Skeletal muscle cell (primary cell): ENCODE results near the gene SLC35E2B.
"Not testable (repeated sequence)": the region's sequence is repeated elsewhere in the genome, so short reads cannot be mapped to it uniquely, and the experiment has no call there.

Experiments
- DNase-seq: peaks from one replicate; pipeline ENCODE4 v3.0.0-alpha.2; 2010; ENCODE audit warnings: low read depth
- H3K4me3 ChIP-seq: 2 replicates; pipeline ENCODE4 v1.5.1; 2011; ENCODE audit warnings: low read depth, mild to moderate bottlenecking, control low read depth, low read length, moderate library complexity

SLC35E2B gene

DNA sequence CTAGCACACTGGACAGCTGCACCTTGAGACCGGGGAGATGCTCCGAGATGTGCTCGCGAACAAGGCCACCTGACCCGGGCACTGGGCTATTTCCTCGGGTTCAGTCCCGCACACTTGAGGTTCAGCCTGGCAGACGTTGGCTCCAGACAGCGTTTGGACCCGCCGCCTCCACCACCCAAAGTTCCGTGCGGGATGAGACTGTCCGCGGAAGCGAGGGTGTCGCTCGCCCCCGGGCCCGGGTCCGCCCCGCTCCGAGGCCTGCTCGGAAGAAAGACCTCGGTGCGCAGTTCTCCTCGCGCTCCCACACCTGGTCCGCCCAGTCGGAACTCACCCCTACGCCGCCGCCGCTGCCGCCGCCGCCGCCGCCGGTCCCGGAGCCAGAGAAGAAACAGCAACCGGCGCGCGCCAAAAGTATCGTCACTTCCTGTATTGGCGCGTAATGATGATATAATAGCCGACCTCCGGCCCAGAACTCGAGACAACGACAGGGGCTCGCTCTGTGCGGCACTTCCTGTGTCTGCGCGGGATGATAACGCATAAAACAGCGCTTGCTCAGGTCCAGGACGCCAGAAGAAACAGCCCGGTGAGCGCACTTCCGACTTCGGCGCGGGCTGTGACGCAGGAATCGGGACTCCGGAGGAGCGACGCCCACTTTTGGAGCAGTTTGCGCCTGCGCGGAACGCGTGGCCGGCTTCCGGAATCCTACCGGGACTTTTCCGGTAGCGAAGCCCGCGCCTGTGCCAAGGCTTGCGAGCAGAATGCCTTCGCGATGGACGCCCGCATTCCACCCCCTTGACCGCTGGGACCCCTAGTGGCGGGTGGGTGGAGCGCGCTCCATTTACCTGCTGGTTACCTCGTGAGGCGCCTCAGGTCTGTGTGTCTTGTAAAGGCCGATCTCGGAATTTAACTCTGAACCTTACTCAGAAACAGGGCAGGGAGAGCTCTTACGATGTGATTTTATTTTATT lies 33.7 kb downstream of the SLC35E2B start, which contains the start of gene CDK11B:
Gene CDK11B (minus strand): TSS at position 422 of the 967 bp plus-strand sequence. CDS start 1,519 bp downstream, outside the sequence.
- DNase-seq, result peak; percentile 90
- peak within 1 kb of the TSS; percentile 57 for H3K4me3 ChIP-seq

DNA sequence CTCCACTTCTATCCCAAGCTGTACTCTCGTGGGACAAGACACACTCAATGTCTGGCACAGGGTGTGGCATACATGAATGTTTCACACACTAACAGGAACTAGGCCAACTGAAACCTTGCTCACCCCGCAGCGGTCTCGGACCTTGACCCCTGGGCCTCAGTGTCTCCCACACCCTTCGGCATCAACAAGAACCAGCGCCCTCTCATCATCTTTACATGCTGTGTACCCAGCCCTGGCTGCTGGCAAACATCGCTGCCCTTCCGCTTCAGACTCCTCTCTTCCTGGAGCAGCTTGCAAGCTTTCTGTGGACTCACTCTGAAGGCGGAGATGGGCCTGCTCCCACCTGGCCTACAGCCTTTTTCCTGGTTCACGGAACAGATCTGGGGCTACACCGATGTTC lies 44.3 kb downstream of the SLC35E2B start:
- H3K4me3 ChIP-seq, DNase-seq: not testable (repeated sequence)

- not testable (repeated sequence) for H3K4me3 ChIP-seq, DNase-seq
These were observed 44.9 kb downstream of the SLC35E2B start for GRCh38 chr1:1647567-1648241.

DNA sequence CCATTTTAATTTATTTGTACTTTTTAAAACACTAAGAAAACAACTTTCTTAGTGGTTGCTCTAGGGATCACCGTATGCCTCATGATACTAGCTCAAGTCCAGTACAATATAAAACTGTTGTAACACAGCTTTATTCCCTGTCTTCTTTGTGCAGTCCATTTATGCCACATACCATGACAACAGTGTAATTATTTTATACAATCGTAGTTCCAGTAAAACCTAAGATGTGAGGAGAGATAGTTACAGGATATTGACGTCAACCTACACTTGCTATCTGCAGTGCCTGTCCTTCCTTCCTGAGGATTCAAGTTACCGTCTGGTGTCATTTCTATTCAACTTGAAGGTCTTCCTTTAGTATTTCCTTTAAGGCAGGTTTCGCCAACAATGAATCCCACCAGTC lies 46.3 kb downstream of the SLC35E2B start:
- not testable (repeated sequence) for H3K4me3 ChIP-seq, DNase-seq

DNA sequence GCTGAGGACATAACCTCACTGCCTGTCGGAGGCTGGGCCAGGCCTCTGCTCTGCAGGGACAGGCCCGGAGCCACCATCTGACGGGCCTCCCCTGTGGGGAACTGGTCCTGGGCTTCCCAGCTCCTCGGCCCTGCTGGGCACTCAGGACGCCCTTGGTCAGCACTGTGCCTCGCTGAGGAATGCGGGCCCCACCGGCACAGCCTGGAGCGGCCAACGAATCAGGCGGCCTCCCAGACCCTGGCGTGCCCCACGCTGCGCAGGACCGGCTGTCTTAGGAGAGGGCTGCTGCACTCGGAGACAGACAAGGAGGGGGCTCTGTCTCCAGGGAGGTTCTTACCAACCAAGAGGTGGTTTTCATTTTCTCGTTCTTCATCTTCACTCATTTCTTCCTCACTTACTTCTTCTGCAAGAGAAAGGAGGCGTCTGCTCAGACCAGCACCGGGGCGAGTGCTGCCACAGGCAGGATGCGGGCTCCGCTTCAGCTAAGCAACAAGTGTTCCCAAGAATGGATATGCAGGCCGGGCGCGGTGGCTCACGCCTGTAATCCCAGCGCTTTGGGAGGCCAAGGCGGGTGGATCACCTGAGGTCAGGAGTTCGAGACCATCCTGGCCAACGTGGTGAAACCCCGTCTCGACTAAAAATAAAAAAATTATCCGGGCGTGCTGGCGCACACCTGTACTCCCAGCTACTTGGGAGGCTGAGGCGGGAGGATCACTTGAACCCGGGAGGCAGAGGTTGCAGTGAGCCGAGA lies 51.7 kb downstream of the SLC35E2B start:
- DNase-seq, H3K4me3 ChIP-seq: not testable (repeated sequence)

DNA sequence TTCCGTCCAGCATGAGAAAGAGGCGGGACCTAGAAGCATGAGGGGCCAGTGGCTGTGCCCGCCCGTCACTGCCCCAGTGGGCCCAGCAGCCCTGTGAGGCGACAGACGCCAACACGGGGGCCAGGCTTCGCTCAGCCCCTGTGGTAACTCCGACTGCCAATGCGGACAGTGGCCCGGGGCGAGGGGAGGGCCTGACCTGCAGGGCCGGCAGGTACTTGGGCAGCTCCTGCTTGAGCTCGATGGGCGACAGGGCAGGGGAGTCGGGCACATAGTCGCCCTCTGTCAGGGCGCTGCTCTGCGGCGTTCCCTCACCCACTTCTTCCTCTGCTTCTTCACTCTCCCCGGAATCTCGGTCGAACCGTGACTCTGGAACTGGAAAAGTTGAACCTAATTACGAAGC lies 52.5 kb downstream of the SLC35E2B start:
- not testable (repeated sequence) for H3K4me3 ChIP-seq, DNase-seq

DNA sequence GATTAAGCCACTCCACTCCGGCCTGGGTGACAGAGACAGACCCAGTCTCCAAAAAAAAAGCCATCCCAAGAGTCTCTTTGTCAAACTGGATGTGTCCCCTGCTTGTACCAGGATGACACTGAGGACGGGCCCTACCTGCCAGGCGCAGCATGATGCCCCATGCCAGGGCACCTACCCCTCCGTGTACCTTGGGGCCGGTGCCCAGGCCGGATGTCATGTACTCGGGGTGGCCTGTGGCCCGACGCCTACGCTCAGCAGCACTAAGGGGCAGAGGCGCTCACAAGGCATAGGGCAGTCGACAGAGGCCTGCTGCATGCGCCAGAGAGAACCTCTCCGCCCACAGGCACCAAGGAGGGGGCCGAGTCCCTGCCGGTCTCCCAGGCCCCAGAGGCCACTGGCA lies 53.2 kb downstream of the SLC35E2B start:
- H3K4me3 ChIP-seq, DNase-seq: not testable (repeated sequence)

DNA sequence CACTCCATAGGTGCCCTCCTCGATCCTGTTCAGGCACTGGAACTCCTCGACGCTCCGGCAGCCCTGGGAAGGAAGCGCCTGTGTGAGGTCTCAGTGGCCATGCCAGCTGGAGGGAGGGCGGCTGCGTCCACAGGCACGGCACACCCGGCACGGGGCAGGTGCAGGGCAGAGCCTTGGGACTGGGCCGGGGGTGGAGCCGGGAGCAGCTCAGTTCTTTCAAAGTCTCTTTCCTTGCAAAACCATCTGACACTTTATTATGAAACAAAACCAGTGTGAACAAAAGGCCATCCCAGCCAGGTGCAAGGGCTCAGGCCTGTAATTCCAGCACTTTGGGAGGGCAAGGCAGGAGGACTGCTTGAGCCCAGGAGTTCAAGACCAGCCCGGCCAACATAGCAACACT lies 54.1 kb downstream of the SLC35E2B start:
- H3K4me3 ChIP-seq, DNase-seq: not testable (repeated sequence)

GRCh38 chr1:1637479-1637875 lies 55.1 kb downstream of the SLC35E2B start:
- not testable (repeated sequence) for DNase-seq, H3K4me3 ChIP-seq

GRCh38 chr1:1636621-1637478 lies 55.7 kb downstream of the SLC35E2B start:
- H3K4me3 ChIP-seq, DNase-seq: not testable (repeated sequence)

DNA sequence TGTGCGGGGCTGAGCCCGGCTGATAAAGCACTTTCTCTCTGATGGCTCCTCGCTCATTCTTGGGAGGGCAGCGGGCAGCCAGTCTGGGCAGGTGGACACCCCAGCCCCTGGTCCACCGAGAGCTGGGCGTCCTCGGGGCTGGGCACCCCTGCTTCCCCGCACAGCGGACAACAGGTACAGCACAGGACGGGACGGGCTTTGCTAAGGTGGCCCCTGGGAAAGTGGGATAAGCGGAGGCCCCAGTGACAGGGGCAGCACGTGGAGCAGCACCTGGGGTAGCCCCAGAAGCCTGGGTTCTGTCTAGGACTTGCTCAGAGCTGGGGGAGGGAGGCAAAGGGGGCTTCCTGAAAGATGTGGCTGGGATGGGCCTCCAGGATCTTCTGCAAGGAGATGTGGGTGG lies 58.0 kb downstream of the SLC35E2B start:
- DNase-seq, H3K4me3 ChIP-seq: not testable (repeated sequence)

GRCh38 chr1:1633409-1633808 lies 59.2 kb downstream of the SLC35E2B start:
- not testable (repeated sequence) for H3K4me3 ChIP-seq

DNA sequence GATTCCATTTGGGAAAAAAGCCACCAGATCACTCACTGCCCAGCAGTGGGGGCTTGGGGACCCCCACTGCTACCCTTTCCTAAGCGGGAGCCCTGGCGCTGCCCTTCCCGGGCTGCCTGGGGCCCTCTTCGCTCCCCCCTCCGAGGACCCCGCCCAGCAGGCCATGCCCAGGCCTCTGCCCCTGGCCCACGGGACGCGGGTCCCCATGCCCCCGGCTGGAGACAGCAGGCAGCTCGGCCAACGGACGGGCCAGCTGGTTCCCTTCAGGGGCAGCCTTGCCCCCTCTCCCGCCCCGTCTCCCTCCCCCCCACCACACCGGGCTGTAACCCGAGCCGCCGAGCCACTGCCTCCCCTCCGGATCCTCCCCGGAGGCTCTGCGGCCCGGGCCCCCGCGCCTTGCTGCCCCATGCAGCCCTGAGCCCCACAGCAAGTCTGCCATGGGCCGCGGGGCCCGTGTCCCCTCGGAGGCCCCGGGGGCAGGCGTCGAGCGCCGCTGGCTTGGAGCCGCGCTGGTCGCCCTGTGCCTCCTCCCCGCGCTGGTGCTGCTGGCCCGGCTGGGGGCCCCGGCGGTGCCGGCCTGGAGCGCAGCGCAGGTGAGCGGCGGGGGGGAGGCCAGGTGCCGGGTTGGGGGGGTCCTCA lies 60.7 kb downstream of the SLC35E2B start, which contains the start of gene MMP23B:
Gene MMP23B (plus strand): TSS at position 392 of the 639 bp plus-strand sequence. CDS start 46 bp downstream, at position 438.
- peak within 1 kb of the TSS; percentile 7 for H3K4me3 ChIP-seq
- no peak for DNase-seq

More at GRCh38 chr1:1633409-1633808, 59.2 kb downstream of the SLC35E2B start:
- not testable (repeated sequence) for DNase-seq

- no peak for DNase-seq
- peak overlapping the region; percentile 7 for H3K4me3 ChIP-seq
These were observed 61.4 kb downstream of the SLC35E2B start for GRCh38 chr1:1630965-1631781.

- DNase-seq, result no peak
These were observed 62.2 kb downstream of the SLC35E2B start for GRCh38 chr1:1630191-1630964.

DNA sequence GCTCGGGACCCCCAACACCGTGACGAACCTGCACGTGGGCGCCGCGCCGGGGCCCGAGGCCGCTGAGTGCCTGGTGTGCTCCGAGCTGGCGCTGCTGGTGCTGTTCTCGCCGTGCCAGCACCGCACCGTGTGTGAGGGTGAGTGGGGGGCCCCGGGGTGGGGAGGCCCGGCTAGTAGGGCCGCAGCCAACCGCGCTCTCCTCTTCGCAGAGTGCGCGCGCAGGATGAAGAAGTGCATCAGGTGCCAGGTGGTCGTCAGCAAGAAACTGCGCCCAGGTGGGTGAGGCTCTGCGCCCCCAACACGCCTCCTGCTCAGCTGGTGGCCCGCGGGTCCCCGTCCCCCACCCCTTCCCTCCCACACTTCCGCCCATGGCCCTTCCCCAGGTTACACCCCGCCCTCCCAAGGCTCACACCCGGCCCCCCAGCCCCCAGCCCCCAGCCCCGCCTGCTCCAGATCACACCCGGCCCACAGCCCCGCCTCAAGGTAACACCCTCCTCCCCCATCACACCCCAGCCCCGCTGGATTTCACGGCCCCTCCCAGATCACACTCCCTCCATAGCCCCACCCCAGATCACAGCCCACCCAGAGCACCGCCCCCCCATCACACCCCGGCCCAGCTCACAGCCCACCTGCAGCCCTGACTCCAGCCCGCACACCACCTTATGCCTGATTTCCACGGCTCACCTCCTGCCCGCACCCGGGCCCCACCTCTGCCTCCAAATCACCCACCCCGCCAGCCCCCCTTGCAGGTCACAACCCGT lies 63.0 kb downstream of the SLC35E2B start:
- H3K4me3 ChIP-seq, result no peak overlapping the region
- no peak for DNase-seq

More at GRCh38 chr1:1630191-1630964, 62.2 kb downstream of the SLC35E2B start:
- no peak overlapping the region for H3K4me3 ChIP-seq
